ENCODE results near the gene WWC2. TPM values are rescaled to one million over a fixed set of nuclear protein-coding genes. Genes with fewer than 3 reads are reported as not detected.
"Not testable (repeated sequence)": the region's sequence is repeated elsewhere in the genome, so short reads cannot be mapped to it uniquely, and the experiment has no call there.

Gene WWC2
- total and polyA plus RNA-seq, 4 donors = 7.1 to 50.3 (median 24.9) TPM

DNA sequence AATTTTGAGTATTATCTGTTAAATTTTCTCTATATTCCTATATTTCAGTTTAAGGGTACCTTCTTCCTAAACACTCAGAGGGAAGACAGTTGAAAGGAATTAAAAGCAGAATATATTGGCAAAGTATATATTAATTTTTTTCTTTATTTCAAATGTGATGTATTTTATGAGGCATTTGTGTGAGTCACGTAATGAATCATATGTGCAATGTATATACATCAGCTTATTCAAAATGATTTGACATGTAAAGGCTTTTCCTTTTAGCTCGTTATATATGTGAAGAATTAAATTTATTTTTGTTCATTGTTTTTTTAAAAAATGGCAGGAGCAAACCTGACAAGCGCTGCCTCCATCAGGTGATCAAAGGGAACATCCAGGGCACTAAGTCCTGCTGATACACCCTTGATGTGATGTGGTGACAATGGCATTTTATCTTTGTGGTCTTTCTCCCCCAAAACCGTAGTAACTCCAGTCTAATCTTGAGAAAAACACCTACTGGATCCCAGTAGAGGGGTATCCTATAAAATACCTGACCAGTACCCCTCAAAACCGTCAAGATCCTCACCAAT lies 8.9 kb downstream of the WWC2 start:
- ATAC-seq (ENCODE audit: low FRiP score) (no peak), DNase-seq (no peak)
- H3K9me3 ChIP-seq (ENCODE audit: control insufficient read depth, low read length) = no peaks in the 10 kb centered on the region
- peaks cover 0 to 4% of the 10 kb centered on the region in 2 donors for H3K4me1 ChIP-seq (ENCODE audit: control insufficient read depth in 1 of 2, insufficient read depth in 2 of 2, low read length in 2 of 2)
- no peaks in the 10 kb centered on the region for H3K36me3 ChIP-seq (ENCODE audit: control insufficient read depth in 1 of 2, insufficient read depth in 2 of 2, low read length in 1 of 2)
- intact Hi-C loops (cut with DNase I) = loop anchor here in 1 of 2 donors (5.0 kb wide), 1 partner anchor 89 kb away; no protein-coding TSS in a partner anchor
- no peak overlapping the region for H3K4me3 ChIP-seq (ENCODE audit: low read length in 2 of 2)
- WGBS, 2 donors = 93 to 94% methylated on average over 5 of the region's 5 CpGs
- no peaks in the 10 kb centered on the region for H3K27me3 ChIP-seq (ENCODE audit: control insufficient read depth in 1 of 2, insufficient read depth in 2 of 2, low read length in 1 of 2)
- H3K27ac ChIP-seq (ENCODE audit: low read depth in 1 of 2, low read length in 2 of 2) = no peak overlapping the region

DNA sequence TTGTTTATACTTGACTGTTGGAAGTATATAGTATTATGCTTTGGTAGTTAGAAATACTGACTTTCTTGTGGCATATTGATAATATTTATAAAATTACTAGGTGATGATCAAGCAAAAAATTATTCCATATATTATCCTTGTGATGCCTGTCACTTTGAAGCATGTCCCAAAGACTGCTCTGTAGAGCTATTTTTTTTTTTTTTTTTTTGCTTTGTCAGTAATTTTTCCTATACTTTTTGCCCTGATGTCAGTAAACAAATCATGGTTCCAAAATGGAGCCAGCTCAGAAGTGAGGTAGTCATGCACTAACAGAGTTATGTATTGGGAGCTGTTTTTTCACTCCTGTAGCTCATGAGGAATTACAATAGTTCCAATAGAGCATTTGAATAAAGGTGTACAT lies 11.2 kb downstream of the WWC2 start:
- intact Hi-C loops (cut with DNase I) = no loop called here
- Histone ChIP-seq H3K4me3 (ENCODE audit: low read length in 2 of 2) (no peak overlapping the region), H3K9me3 (ENCODE audit: control insufficient read depth, low read length) (no peaks in the 10 kb centered on the region), H3K27me3 (ENCODE audit: control insufficient read depth in 1 of 2, insufficient read depth in 2 of 2, low read length in 1 of 2) (no peaks in the 10 kb centered on the region), H3K27ac (ENCODE audit: low read depth in 1 of 2, low read length in 2 of 2) (no peak overlapping the region), H3K36me3 (ENCODE audit: control insufficient read depth in 1 of 2, insufficient read depth in 2 of 2, low read length in 1 of 2) (no peaks in the 10 kb centered on the region), H3K4me1 (ENCODE audit: control insufficient read depth in 1 of 2, insufficient read depth in 2 of 2, low read length in 2 of 2) (peaks cover 0 to 4% of the 10 kb centered on the region in 2 donors)
- ATAC-seq (ENCODE audit: low FRiP score) = no peak
- no peak for DNase-seq

DNA sequence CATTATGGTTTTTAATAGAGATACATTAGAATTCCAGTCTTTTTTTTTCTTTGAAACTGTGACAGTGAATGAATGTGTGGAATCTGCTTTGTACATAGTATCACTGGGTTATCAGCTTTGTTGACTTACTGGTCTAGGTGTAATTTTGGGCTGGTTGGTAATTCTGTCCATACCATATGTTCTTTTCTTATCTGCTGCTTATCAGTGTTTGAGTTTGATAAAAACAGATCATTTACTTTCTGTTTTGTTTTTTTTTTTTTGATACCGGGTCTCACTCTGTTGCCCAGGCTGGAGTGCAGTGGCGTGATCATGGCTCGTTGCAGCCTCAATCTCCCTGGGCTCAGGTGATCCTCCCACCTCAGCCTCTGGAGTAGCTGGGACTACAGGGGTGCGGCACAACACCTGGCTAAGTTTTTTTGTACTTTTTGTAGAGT lies 12.4 kb downstream of the WWC2 start:
- 62 to 67% methylated on average over 4 of the region's 4 CpGs for WGBS, 2 donors

DNA sequence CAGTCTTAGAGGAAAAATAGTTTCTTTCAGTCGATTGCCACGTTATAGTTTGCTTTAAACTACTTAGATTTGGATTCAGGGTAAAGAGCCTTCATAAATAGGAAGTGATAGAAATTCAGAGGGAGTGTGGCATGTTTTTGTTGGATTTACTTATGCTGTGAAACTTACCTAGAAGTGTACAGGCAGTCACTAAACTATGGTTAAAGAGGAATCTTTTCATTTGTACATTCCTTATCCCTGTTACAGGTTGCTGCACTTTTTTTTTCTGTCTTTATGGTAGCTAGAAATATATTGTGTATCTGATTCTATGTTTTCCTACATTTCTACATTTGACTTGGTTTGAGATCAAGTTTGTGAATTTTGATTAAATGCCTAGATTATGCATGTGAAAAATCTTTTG lies 19.1 kb downstream of the WWC2 start:
- intact Hi-C loops (cut with DNase I) = no loop called here
- WGBS, 2 donors = 8 to 10% methylated on average over 2 of the region's 2 CpGs
- H3K4me3 ChIP-seq (ENCODE audit: low read length in 2 of 2) = no peak overlapping the region
- H3K4me1 ChIP-seq (ENCODE audit: control insufficient read depth in 1 of 2, insufficient read depth in 2 of 2, low read length in 2 of 2) = peaks cover 0 to 2% of the 10 kb centered on the region in 2 donors
- H3K9me3 ChIP-seq (ENCODE audit: control insufficient read depth, low read length) = no peaks in the 10 kb centered on the region
- DNase-seq (no peak), ATAC-seq (ENCODE audit: low FRiP score) (no peak)
- H3K27ac ChIP-seq (ENCODE audit: low read depth in 1 of 2, low read length in 2 of 2) = no peak overlapping the region
- no peaks in the 10 kb centered on the region for H3K27me3 ChIP-seq (ENCODE audit: control insufficient read depth in 1 of 2, insufficient read depth in 2 of 2, low read length in 1 of 2)
- no peaks in the 10 kb centered on the region for H3K36me3 ChIP-seq (ENCODE audit: control insufficient read depth in 1 of 2, insufficient read depth in 2 of 2, low read length in 1 of 2)

More for the DNA sequence above, 12.4 kb downstream of the WWC2 start:
- Histone ChIP-seq H3K4me1 (ENCODE audit: control insufficient read depth in 1 of 2, insufficient read depth in 2 of 2, low read length in 2 of 2) (peaks cover 0 to 4% of the 10 kb centered on the region in 2 donors), H3K36me3 (ENCODE audit: control insufficient read depth in 1 of 2, insufficient read depth in 2 of 2, low read length in 1 of 2) (no peaks in the 10 kb centered on the region), H3K4me3 (ENCODE audit: low read length in 2 of 2) (no peak overlapping the region), H3K27me3 (ENCODE audit: control insufficient read depth in 1 of 2, insufficient read depth in 2 of 2, low read length in 1 of 2) (no peaks in the 10 kb centered on the region), H3K27ac (ENCODE audit: low read depth in 1 of 2, low read length in 2 of 2) (no peak overlapping the region), H3K9me3 (ENCODE audit: control insufficient read depth, low read length) (no peaks in the 10 kb centered on the region)
- intact Hi-C loops (cut with DNase I) = no loop called here
- no peak for DNase-seq
- ATAC-seq (ENCODE audit: low FRiP score) = no peak

DNA sequence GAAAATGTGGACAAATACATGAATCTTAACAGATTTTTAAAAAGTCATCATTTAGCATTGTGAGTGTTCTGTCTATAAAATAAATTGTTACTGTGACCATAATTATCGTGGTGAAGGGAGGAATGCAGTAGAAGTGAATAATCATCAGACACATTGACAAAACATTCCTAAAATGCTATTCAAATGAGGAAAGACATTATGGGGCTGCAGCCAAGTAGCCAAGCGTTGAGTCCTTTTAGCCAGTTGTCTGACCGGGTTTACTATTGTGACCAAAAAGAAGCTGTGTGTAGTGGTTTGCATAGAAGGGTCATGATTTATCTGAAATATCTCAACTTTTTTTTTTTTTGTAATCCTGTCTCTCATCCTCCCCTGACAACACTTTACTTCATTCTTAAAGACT lies 19.5 kb downstream of the WWC2 start:
- Histone ChIP-seq H3K27ac (ENCODE audit: low read depth in 1 of 2, low read length in 2 of 2) (no peak overlapping the region), H3K4me1 (ENCODE audit: control insufficient read depth in 1 of 2, insufficient read depth in 2 of 2, low read length in 2 of 2) (peaks cover 0 to 2% of the 10 kb centered on the region in 2 donors), H3K4me3 (ENCODE audit: low read length in 2 of 2) (no peak overlapping the region), H3K27me3 (ENCODE audit: control insufficient read depth in 1 of 2, insufficient read depth in 2 of 2, low read length in 1 of 2) (no peaks in the 10 kb centered on the region), H3K9me3 (ENCODE audit: control insufficient read depth, low read length) (no peaks in the 10 kb centered on the region), H3K36me3 (ENCODE audit: control insufficient read depth in 1 of 2, insufficient read depth in 2 of 2, low read length in 1 of 2) (no peaks in the 10 kb centered on the region)
- DNase-seq = no peak
- WGBS, 2 donors = 5 to 9% methylated on average over 3 of the region's 3 CpGs
- ATAC-seq (ENCODE audit: low FRiP score) = no peak
- intact Hi-C loops (cut with DNase I) = no loop called here

DNA sequence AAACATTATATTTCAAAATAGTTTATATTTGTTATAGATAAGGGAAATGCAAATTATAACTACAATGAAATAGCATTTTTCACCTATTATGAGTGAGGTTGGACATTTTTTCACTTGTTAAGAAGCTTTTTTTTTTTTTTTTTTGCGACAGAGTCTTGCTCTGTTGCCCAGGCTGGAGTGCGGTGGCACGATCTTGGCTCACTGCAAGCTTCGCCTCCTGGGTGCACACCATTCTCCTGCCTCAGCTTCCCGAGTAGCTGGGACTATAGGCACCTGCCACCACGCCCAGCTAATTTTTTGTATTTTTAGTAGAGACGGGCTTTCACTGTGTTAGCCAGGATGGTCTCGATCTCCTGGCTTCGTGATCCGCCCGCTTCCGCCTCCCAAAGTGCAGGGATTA lies 22.6 kb downstream of the WWC2 start:
- ATAC-seq (ENCODE audit: low FRiP score); H3K27me3 ChIP-seq (ENCODE audit: control insufficient read depth in 1 of 2, insufficient read depth in 2 of 2, low read length in 1 of 2); H3K4me1 ChIP-seq (ENCODE audit: control insufficient read depth in 1 of 2, insufficient read depth in 2 of 2, low read length in 2 of 2); H3K9me3 ChIP-seq (ENCODE audit: control insufficient read depth, low read length); DNase-seq; intact Hi-C loops (cut with DNase I); H3K27ac ChIP-seq (ENCODE audit: low read depth in 1 of 2, low read length in 2 of 2); H3K4me3 ChIP-seq (ENCODE audit: low read length in 2 of 2); H3K36me3 ChIP-seq (ENCODE audit: control insufficient read depth in 1 of 2, insufficient read depth in 2 of 2, low read length in 1 of 2): not testable (repeated sequence)
- WGBS, 2 donors = 98% methylated on average over 12 of the region's 12 CpGs

DNA sequence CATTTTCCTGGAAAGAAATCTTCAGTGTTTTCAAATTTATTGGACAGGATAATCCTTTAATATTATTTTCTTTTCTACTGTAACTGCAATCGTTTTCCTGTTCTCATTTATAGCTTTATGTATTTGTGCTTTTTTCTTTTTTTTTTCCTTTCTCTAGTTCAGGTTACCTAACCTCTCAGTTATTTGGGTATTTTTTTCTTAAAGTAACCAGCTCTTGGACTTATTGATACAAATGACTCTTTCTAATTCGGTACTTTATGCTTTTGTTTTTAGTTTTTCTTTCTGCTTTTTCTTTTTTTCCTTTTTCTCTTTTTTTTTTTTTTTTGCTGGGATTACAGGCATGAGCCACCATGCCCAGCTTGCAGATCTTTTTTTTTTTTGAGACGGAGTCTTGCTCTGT lies 25.2 kb downstream of the WWC2 start:
- ATAC-seq (ENCODE audit: low FRiP score) = no peak
- H3K27me3 ChIP-seq (ENCODE audit: control insufficient read depth in 1 of 2, insufficient read depth in 2 of 2, low read length in 1 of 2) = no peaks in the 10 kb centered on the region
- no peak overlapping the region for H3K4me3 ChIP-seq (ENCODE audit: low read length in 2 of 2)
- intact Hi-C loops (cut with DNase I) = no loop called here
- peaks cover 0 to 4% of the 10 kb centered on the region in 2 donors for H3K4me1 ChIP-seq (ENCODE audit: control insufficient read depth in 1 of 2, insufficient read depth in 2 of 2, low read length in 2 of 2)
- 5 to 11% methylated on average over 3 of the region's 3 CpGs for WGBS, 2 donors
- no peaks in the 10 kb centered on the region for H3K9me3 ChIP-seq (ENCODE audit: control insufficient read depth, low read length)
- H3K27ac ChIP-seq (ENCODE audit: low read depth in 1 of 2, low read length in 2 of 2) = no peak overlapping the region
- no peak for DNase-seq
- H3K36me3 ChIP-seq (ENCODE audit: control insufficient read depth in 1 of 2, insufficient read depth in 2 of 2, low read length in 1 of 2) = no peaks in the 10 kb centered on the region

DNA sequence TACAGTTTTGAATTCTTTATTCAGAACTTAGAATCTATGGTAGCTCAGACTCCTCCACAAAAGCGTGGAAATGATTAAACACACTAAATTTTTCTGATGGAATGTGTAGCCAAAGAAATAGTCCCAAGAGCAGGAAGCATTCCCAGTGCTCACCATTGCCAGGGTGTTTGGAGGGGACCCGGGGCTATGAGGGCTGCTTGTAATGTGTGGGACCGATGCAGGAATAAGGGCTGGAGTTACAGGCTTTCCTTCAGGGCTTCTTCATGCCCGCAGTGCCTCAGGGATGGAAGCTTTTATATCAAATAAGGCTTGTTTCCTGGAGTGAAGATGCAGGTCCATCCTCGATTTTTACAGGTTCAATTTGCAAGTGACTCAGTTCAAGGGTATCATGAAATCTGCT lies 25.8 kb downstream of the WWC2 start:
- intact Hi-C loops (cut with DNase I) = no loop called here
- Histone ChIP-seq H3K4me1 (ENCODE audit: control insufficient read depth in 1 of 2, insufficient read depth in 2 of 2, low read length in 2 of 2) (peaks cover 0 to 7% of the 10 kb centered on the region in 2 donors), H3K36me3 (ENCODE audit: control insufficient read depth in 1 of 2, insufficient read depth in 2 of 2, low read length in 1 of 2) (no peaks in the 10 kb centered on the region), H3K27me3 (ENCODE audit: control insufficient read depth in 1 of 2, insufficient read depth in 2 of 2, low read length in 1 of 2) (no peaks in the 10 kb centered on the region), H3K4me3 (ENCODE audit: low read length in 2 of 2) (no peak overlapping the region), H3K9me3 (ENCODE audit: control insufficient read depth, low read length) (no peaks in the 10 kb centered on the region), H3K27ac (ENCODE audit: low read depth in 1 of 2, low read length in 2 of 2) (no peak overlapping the region)
- ATAC-seq (ENCODE audit: low FRiP score) = no peak
- WGBS, 2 donors = 58 to 61% methylated on average over 5 of the region's 5 CpGs
- DNase-seq = no peak

DNA sequence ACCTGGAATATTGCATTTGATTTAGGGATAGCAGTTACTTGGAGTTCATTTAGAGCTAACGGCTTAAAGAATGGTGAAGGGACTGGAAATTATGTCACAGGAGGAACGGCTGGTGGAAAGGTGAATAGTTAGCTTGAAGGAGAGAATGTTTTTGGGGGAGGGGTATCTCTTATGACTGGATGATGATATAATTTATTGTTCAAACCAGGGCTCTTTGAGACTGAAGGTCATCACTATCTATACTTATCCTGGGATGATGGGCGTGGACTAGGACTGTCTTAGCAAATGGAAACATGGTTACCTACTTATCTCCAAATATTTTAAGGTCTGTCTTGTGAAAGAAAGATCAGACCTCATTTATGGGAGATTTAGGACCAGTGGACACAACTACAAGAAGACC lies 30.1 kb downstream of the WWC2 start:
- Histone ChIP-seq H3K27ac (ENCODE audit: low read depth in 1 of 2, low read length in 2 of 2) (no peak overlapping the region), H3K36me3 (ENCODE audit: control insufficient read depth in 1 of 2, insufficient read depth in 2 of 2, low read length in 1 of 2) (no peaks in the 10 kb centered on the region), H3K9me3 (ENCODE audit: control insufficient read depth, low read length) (no peaks in the 10 kb centered on the region), H3K4me3 (ENCODE audit: low read length in 2 of 2) (no peak overlapping the region), H3K27me3 (ENCODE audit: control insufficient read depth in 1 of 2, insufficient read depth in 2 of 2, low read length in 1 of 2) (no peaks in the 10 kb centered on the region), H3K4me1 (ENCODE audit: control insufficient read depth in 1 of 2, insufficient read depth in 2 of 2, low read length in 2 of 2) (peaks cover 0 to 7% of the 10 kb centered on the region in 2 donors)
- intact Hi-C loops (cut with DNase I) = no loop called here
- ATAC-seq (ENCODE audit: low FRiP score) (no peak), DNase-seq (no peak)
- WGBS, 2 donors = 97 to 99% methylated on average over 3 of the region's 3 CpGs
